Adipose tissue (tissue), 3 donors: ENCODE measurements around the gene RARB. TPM values are rescaled to one million over a fixed set of nuclear protein-coding genes. Genes with fewer than 3 reads are reported as not detected.

ENCODE experiments used
- H3K27ac ChIP-seq: one replicate; pipeline ENCODE4 v1.5.1; 2013; ENCODE audit warnings: low read depth, low read length
- WGBS, 3 donors: extraction: QIAGEN DNeasy Blood & Tissue Kit; methylation state at CpG; one replicate each; pipeline ENCODE4 v1.1.7; 2013; 5-methylcytosine and 5-hydroxymethylcytosine counted together
- polyA plus RNA-seq, 3 donors: library from polyadenylated mRNA; stranded (reverse); fragments of 200-250 nt; gene quantifications; one replicate each; pipeline ENCODE4 v1.2.3, GENCODE V29; 2013
- donor health status: healthy with polysubstance abuse.
- donor health status: Bipolar disorder and iron deficiency.
- donor health status: healthy.

The RARB gene
- polyA plus RNA-seq, 3 donors: 0.75 to 4.7 (median 3.0) TPM

DNA sequence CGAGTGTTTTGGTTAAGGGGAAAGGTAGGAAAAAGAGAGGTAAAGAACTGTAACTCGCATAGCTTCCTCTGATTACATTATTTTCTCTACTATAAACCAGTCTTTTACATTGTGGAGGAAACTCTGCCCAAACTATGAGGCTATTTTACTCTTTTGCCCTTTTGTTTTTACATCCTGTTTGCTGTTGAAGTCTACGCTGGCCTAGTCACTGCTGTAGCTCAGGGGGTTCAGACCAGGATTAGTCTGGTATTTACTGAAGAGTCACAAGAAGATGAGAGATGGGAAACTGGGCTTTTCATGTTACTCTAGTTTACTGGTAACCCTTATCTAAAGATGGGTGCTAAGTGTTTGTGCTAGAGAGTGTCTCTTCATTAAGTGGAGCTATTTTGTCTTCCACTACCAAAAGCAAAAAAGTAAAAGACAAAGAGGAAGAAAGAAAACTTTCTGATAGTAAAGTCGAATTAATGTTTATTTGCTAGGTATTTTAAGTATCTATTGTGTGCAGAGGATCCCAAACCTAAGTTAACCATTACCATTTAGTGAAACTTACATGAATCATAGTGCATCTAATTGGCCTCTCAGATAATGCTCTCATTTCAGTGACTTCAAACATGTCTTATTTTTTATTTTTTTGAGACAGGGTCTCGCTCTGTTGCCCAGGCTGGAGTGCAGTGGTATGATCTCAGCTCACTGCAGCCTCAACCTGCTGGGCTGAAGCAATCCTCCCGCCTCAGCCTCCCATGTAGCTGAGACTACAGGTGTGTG is 10.9 kb downstream of the RARB start:
- no peak overlapping the region for H3K27ac ChIP-seq
- 78 to 82% (median 78%) methylated on average over 6 of the region's 6 CpGs for WGBS, 3 donors

DNA sequence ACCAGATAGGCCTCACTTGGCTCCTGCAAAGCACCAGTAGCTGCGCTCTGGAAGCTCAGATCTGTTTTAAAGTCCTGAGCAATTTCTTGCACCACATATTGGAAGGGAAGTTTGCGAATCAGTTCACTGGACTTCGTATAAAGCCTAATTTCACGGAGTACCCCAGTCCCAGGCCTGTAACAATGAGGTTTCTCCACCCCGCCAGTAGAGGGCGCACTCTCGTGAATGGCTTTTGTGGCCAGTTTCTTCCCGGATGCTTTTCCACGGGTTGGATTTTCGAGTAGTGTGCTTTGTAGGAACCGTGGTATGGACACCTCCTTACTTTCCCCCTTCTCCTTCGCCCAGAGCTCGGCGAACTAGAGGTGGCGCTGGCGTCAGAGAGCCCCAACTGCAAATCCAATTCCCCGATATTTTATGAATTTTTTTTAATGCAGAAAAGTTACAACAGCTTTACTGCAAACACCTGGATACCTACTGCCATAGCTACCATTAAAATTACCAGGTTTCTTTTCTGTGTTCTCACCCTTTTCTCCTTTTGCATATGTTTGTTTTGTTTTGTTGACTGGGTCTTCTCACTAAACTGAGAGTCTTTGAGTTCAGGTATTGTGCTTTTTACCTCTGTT is 13.3 kb downstream of the RARB start:
- H3K27ac ChIP-seq: no peak overlapping the region
- 89 to 94% (median 92%) methylated on average over 17 of the region's 17 CpGs for WGBS, 3 donors

- no peak overlapping the region for H3K27ac ChIP-seq
- whole genome bisulfite sequencing, 3 donors: 78 to 89% (median 81%) methylated on average over 3 of the region's 3 CpGs
These were observed 14.4 kb downstream of the RARB start for GRCh38 chr3:25442486-25442885.

- 47 to 65% (median 64%) methylated on average over 2 of the region's 2 CpGs for WGBS, 3 donors
- H3K27ac ChIP-seq: no peak overlapping the region
These were observed 16.2 kb downstream of the RARB start for GRCh38 chr3:25444273-25444672.

DNA sequence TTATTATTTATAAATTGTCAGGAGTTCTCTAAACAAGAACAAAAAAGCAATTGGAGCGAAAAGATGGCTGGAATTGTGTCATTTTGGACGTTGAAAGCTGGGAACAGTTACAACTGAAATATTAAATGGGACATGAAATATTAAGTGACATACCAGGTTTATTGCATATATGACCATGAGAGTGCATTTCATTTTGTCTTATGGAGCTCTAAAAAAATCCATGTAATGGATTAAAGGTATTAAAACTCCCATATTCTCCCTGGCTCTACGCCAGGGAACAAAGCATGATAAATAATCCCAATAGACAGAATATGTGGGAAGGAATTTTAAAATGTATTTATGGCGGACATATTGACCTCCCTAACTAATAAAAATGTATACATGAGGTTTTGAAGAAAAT is 17.7 kb downstream of the RARB start:
- WGBS, 3 donors: 73 to 81% (median 76%) methylated on average over 4 of the region's 4 CpGs
- H3K27ac ChIP-seq: no peak overlapping the region

GRCh38 chr3:25447285-25447684 is 19.2 kb downstream of the RARB start:
- H3K27ac ChIP-seq: no peak overlapping the region
- WGBS, 3 donors: 78 to 88% (median 86%) methylated on average over 3 of the region's 3 CpGs

DNA sequence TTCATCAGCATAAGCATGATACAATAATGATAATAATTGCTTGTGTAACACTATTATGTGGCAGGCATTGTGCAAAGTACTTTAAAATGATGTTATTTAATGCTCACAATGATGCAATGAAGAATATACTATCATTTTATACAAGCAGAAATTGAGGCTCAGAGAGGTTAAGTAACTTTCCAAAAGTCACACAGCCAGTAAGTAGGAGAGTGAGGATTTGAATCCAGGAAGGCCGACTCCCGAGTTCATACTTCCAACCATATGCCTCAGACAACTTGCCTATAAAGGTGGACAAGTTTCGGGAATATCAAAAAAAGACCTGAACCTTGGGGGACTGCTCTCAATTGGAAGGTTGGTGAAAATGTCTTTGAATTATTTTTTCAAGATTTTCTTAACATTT is 19.9 kb downstream of the RARB start:
- no peak overlapping the region for H3K27ac ChIP-seq
- WGBS, 3 donors: 92 to 95% (median 92%) methylated on average over 3 of the region's 3 CpGs

GRCh38 chr3:25448750-25449692 is 21.0 kb downstream of the RARB start:
- no peak overlapping the region for H3K27ac ChIP-seq
- WGBS, 3 donors: 45 to 54% (median 47%) methylated on average over 11 of the region's 11 CpGs

DNA sequence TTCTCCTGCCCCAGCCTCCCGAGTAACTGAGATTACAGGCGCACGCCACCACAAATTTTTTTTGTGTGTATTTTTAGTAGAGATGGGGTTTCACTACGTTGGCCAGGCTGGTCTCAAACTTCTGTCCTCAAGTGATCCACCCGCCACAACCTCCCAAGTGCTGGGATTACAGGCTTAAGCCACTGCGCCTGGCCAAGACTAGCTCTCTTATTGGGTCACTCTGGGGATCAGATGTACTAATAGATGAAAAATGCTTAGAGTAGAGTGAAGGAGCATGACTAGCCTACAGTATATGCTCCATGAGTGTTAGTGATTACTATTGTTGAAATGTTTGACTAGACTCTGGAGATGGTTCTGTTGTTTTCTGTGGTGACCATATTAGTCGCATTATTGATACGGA is 21.8 kb downstream of the RARB start:
- 90 to 95% (median 94%) methylated on average over 8 of the region's 8 CpGs for WGBS, 3 donors
- no peak overlapping the region for H3K27ac ChIP-seq

GRCh38 chr3:25452192-25452591 is 24.1 kb downstream of the RARB start:
- WGBS, 3 donors: 64 to 81% (median 74%) methylated on average over 5 of the region's 5 CpGs
- H3K27ac ChIP-seq: no peak overlapping the region

- 83 to 90% (median 87%) methylated on average over 2 of the region's 2 CpGs for WGBS, 3 donors
- H3K27ac ChIP-seq: no peak overlapping the region
These were observed 24.7 kb downstream of the RARB start for GRCh38 chr3:25452740-25453139.

GRCh38 chr3:25453619-25454004 is 25.5 kb downstream of the RARB start:
- 49 to 64% (median 54%) methylated on average over 6 of the region's 6 CpGs for WGBS, 3 donors
- no peak overlapping the region for H3K27ac ChIP-seq

- no peak overlapping the region for H3K27ac ChIP-seq
- WGBS, 3 donors: 46 to 66% (median 57%) methylated on average over 16 of the region's 16 CpGs
These were observed 26.2 kb downstream of the RARB start for GRCh38 chr3:25454005-25454927.

GRCh38 chr3:25455441-25456132 is 27.5 kb downstream of the RARB start:
- no peak overlapping the region for H3K27ac ChIP-seq
- WGBS, 3 donors: 47 to 62% (median 53%) methylated on average over 8 of the region's 8 CpGs

DNA sequence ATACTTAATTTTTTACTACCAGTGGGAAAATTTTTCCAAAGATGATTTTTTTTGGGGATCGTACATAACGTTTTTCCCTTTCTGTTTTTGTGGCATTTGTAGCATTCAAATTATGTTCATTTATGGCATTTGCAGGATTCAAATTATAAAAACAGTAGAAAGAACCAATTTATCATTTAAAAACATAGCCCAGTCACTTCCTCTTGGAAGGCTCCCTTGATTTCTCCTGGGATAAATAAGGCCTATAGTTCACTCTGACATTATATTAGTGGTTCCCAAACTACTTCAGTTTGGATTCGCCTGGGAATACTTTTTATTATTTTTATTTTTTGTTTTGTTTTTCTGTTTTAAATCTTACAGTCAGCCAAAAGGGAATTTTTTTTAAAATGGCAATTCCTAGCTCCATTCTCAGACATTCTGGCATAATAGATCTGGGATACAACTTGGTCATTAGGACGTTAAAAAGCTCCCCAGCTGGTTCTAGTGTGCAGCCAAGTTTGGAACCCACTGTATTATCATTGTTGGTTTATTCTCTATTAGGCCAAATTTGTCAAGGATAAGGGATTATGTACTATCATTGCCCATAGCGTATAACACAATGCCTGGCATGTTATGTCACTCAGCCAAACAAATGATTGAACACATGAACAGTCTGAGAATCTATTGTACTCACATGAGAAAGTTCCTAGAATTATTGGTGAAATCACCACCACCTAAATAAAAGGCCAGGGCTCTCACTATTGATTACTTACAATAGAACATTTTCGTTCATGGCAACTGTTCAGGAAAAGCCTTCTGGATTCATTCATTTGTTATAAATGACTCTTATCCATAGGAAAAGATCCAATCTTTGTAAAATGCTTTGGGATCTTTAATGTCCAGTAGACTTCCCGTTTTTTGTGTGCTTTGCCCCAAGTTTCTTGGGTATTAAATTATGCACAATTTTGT is 28.9 kb downstream of the RARB start:
- no peak overlapping the region for H3K27ac ChIP-seq

GRCh38 chr3:25457671-25458419 is 29.8 kb downstream of the RARB start:
- 69 to 82% (median 78%) methylated on average over 7 of the region's 7 CpGs for WGBS, 3 donors
- H3K27ac ChIP-seq: no peak overlapping the region

More for the DNA sequence above, 28.9 kb downstream of the RARB start:
- 77 to 82% (median 78%) methylated on average over 7 of the region's 7 CpGs for WGBS, 3 donors
